ENCODE measurements around the gene CMSS1.

- TF ChIP-seq POLR2AphosphoS5 (IDR thresholded peaks at IDR 0.05) (no peak), CTCF (IDR thresholded peaks at IDR 0.05) (no peak)
Observed at GRCh38 chr3:99967796-99968195, 150.1 kb downstream of the CMSS1 start.

Measured in esophagus muscularis mucosa (tissue), 3 donors.